Frontal cortex (tissue), 4 donors: ENCODE measurements around the gene NANOS3. TPM values are rescaled to one million over a fixed set of nuclear protein-coding genes. Genes with fewer than 3 reads are reported as not detected.
A peak's percentile ranks its signal among the peaks of the same experiment; 100 is the strongest.

Experiments
- DNase-seq, 2 donors: peaks; one replicate each; pipeline ENCODE4 v3.0.0; 2012; ENCODE audit warnings: low spot score in 2 of 2
- FAIRE-seq: peaks from 2 replicates; lab custom pipeline; 2012; peaks lifted over from hg19 to GRCh38; lab: Jason Lieb, UNC
- total RNA-seq: library from RNA; depleted of rRNA; stranded (reverse); fragments of >200 nt; gene quantifications from one replicate; pipeline ENCODE4 v1.2.3, GENCODE V29; 2014
- donor health status: control.
- donor health status: control.
- donor health status: control.

The NANOS3 gene
- 3.7 TPM for total RNA-seq

- no peak for FAIRE-seq
- DNase-seq = no peak
Measured at GRCh38 chr19:13876834-13877233, at the start of gene NANOS3. Gene NANOS3 (plus strand): TSS chr19:13877134. CDS start chr19:13877249, 115 bp downstream.

- no peak for DNase-seq
- FAIRE-seq = no peak
Measured at GRCh38 chr19:13827656-13828055, 49.3 kb upstream of the NANOS3 start.

DNA sequence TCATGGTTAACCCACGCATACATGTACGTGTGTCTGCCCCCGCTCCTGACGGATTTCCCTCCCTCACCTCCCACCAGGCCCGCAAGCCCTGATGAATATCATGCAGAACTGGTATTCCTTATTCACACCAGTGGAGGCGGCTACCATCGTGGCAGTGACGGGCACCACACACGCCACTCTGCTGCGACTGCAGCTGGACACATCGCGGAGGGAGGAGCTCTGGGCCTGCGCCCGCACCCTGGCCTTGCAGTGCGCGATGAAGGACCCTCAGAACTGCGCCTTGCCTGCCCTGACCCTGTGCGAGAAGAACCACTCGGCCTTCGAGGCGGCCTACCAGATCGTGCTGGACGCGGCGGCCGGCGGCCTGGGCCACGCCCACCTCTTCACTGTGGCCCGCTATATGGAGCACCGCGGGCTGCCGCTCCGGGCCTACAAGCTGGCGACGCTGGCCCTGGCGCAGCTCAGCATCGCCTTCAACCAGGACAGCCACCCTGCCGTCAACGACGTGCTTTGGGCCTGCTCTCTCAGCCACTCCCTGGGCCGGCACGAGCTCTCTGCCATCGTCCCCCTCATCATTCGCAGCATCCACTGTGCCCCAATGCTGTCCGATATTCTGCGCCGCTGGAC lies 46.7 kb upstream of the NANOS3 start:
- no peak for FAIRE-seq
- DNase-seq = no peak

DNA sequence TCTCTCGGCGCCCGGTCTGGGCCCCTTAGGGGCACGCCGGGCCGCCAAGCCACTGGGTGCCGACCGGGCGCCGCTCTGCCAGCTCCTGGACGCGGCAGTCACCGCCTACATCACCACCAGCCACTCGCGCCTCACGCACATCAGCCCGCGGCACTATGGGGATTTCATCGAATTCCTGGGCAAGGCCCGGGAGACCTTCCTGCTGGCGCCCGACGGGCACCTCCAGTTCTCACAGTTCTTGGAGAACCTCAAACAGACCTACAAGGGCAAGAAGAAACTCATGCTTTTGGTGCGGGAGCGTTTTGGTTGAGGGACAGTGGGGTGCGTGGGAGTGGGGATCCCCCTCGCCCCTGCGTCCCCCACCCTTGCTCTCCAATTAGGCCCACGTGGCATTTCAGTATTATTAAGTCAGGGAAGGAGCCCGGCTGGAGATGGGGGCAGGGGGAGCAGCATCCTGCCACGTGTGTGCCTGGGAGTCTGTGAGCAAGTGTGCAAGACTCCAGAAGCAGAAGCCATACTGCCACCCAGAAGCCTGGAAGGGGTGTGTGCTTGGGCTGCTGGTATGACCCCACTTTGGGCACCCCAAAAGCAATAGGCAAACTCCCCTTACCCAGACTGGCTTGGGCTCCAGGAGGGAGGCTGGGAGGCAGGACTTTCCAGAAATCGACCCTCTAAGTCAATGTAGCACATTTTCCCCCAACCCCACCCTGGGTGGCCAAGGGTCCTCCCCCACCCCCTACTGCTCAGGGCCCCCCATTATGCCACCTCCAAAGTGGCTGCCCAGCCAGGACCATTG lies 46.0 kb upstream of the NANOS3 start:
- FAIRE-seq (no peak), DNase-seq (no peak)

DNA sequence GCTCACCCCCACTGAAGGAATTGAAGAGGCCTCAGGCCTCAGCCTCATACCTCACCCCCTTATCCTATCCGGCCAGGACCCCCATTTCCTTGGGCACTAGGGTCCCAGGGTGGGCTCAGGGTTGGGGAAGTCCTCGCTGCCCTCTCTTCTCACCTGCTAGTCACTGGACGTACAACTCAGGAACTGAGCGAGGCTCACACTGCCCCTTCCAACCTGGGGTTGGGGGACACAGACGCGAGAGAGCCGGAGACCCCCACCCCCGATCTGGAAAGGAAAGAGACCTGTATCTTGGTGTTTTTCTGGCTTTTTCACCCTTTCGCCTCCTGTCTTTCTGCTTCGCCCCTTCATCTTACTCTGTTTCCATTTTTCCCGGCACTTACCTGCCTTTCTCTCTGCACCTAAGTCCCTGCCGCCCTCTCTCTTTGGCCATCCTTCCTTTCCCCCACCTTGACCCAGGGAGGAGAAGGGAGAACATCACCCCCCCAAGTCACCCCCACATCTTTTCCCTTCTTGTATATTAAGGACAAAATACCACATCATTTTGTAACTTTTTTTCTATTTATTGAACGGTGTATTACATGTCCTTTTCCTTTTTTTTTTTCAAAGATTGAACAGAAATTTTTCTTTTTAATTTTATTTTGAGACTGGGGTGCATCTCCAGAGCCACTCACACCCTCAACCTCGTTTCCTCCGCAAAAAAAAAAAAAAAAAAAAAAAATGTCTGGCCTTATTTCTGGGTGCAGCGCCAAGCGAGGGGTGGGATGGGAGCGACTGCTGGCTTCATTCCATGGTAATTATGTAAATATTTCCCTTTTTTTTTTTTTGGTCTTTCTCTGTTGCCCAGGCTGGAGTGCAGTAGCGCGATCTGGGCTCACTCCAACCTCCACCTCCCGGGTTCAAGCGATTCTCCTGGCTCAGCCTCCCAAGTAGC lies 45.1 kb upstream of the NANOS3 start:
- DNase-seq (no peak), FAIRE-seq (no peak)

DNA sequence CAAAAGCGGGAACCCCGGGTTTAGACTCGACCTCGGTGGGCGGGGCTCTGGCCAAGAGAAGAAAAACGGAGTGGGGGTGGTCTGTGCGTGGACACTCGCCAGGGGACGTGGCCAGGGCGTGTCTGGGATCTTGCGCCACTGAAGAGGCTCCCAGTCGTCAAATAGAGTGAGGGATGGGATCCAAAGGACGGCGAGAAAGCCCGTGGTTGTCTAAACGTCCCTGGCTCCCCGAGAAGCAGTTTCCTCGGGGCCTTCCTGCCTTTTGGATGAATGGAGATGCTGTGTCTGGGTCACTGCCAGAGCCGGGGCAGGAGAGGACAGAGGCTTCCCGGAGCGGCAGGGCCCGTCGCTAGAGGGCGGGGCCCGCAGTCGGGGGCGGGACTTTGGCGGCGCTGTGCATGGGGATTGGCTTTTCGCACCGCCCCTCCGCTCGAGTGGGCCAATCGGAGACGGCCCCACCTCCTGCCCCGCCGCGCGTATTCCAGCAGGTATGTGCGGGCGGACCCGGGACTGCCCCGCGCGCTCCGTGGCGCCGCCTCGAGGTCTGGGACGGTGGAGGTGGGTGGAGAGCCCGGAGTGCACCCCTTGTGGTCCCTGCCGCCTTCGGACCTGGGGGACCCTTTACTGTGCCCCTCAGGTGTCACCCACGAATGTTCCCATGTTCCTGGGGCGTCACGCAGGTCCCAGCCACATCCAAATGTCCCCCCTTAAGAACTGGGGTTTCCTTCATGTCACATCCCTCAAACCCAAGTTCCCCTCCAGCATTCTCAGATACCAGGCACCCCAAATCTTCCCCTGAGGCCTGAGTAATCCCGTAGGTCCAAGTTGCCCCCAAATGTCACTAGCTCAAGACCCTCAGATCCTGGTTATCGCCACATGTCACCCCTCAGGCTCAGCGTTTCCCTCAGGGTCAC lies 43.3 kb upstream of the NANOS3 start:
- FAIRE-seq (no peak), DNase-seq (peak; percentile 93 to 99)

GRCh38 chr19:13834244-13835069 lies 42.5 kb upstream of the NANOS3 start:
- DNase-seq = no peak
- FAIRE-seq = no peak

GRCh38 chr19:13835791-13836723 lies 40.9 kb upstream of the NANOS3 start:
- DNase-seq (no peak), FAIRE-seq (no peak)

- DNase-seq (no peak), FAIRE-seq (no peak)
Measured at GRCh38 chr19:13838435-13839129, 38.4 kb upstream of the NANOS3 start.

DNA sequence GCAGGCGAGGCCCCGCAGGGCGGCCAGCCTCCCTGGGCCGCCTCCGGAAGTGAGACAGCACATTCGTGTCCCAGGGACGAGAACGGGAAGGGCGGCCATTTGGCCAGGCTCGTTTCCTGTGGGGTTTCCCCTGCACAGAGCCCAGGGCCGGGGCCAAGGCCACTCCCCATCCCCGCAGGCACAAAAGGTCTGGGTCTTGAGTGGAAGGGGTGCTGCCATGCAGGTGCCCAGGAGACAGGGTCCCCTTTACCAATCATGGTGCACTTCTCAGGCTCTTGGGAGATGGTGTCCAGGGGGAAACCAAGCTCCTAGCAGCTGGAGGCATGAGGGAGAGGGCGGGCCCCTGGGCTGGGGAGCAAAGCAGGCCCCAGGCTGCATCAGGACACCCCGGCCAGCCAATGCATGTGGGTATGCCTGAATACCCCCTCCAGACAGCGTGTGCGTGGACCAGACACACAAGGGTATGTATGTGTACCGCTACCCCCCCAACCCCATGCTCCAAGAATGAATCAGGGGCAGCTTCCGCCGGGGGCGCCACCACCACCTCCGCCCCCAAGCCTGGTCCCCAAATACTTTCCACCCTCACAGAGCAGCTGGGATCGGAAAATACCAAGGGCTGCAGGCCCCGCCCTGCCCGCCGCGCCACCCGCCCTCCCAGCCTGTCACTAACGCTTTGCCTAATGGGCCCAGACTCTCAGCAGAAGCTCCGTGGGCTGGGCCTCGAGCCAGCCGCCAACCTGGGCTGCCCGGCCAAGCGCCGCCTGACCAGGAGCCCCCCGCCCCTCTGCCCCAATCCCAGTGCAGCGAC lies 37.6 kb upstream of the NANOS3 start:
- DNase-seq (peak in 1 of 2 donors; percentile 73), FAIRE-seq (no peak)

- no peak for FAIRE-seq
- DNase-seq = peak in 1 of 2 donors; percentile 67
Measured at GRCh38 chr19:13839938-13840304, 37.0 kb upstream of the NANOS3 start.

DNA sequence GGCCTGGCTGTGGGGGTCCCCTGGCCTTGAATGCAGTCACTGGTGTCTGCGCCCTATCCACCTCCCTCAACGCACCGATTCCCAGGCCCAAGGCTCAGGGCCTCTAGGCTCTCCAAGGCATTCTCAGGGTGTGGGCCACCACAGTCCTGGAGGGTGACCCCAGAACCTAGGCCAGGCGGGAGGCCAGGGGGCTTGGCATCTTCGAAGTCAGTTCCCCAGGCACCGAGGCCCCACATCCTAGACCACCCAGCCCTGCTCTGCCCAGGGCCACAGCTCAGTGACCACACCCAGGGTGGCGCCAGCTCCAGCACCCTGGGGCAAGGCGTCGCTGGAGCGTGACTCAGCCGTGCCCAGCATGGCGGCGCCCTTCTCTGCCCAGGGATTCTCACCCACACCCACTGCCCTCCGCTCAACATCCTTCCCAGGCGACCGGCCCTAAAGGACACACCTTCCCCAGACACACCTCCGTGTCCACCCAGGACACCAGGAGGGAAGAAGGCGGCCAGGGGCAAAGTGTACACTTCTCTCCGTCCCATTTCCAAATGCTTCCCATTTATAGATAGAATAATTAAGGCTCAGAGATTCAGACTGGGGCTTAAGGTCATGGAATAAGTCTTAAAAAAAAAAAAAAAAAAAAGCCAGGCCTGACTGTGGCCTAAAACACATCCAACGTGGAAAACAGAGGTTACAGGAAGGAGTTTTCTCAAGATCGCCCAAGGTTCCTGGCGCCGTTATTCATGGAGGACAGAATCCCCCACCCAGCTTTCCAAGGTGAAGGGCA lies 36.4 kb upstream of the NANOS3 start:
- FAIRE-seq = no peak
- DNase-seq = no peak

DNA sequence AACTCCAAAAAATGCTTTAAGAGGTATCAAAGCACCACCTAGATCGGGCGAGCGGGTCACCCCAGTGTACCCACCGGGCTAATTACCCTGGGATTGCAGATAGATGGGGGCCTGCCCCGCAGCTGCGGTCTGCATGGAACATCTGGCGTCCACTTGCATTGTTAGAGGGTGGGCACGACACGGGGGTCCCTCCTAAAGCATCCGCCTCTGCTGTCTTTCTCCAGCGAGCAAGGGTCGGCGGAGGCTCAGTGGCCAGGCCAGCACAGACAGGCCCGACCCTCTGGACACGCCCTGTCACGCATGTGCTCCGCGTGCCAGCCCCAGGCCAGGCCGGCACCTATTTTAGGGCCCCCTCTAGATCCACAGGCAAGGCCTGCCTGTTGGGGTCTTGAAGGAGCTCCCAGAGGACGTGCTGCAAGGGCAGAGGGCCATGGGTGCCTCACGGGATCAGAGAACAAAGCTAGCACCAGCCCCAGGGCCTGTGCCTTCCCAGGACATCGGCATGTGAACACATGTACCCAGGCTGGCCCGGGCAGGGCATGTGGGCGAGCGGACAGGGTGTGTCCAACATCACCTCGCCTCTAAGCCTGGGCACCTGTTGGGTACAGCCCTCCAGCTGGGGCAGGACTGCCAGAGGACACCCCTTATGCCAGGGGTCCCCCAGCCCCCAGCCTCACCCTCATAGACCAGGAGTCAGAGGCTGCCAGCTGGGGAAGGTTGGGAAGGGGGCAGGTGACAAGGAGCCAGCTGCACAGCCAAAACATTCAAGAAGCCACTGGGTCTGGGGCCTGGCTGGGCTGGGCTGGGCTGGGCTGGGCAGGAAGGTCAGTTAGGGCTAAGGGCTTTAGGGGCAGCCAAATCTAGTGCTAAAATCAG lies 35.6 kb upstream of the NANOS3 start:
- no peak for DNase-seq
- no peak for FAIRE-seq

DNA sequence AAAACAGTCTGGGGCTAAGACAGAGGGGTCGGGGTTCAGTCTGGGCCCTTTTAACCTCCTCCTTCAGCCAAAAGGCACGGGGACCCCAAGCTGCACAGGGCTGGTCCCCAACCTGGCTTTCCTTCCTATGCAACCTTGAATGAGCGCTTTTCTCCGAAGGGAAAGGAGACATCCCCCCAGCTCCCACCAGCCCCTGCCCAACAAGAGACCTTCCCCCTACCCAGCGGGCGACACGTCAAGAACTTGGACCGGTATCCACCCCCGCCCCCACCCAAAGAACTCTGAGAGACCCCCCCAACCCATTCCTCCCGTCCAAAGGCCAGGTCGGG lies 35.0 kb upstream of the NANOS3 start:
- FAIRE-seq = no peak
- DNase-seq = no peak
